Stimulated activated CD8-positive, alpha-beta memory T cell treated with anti-CD3 and anti-CD28 coated beads, Interleukin-7, amount 100 ng/mL, for 1 hour (primary cell): Measurements from ENCODE around the gene GPR153.
A peak's percentile ranks its signal among the peaks of the same experiment; 100 is the strongest.

Experiments used
- DNase-seq, 2 donors: peaks; one replicate each; pipeline ENCODE4 v3.0.0-alpha.2; 2020; ENCODE audit warnings: low read depth in 2 of 2

The GPR153 gene

DNA sequence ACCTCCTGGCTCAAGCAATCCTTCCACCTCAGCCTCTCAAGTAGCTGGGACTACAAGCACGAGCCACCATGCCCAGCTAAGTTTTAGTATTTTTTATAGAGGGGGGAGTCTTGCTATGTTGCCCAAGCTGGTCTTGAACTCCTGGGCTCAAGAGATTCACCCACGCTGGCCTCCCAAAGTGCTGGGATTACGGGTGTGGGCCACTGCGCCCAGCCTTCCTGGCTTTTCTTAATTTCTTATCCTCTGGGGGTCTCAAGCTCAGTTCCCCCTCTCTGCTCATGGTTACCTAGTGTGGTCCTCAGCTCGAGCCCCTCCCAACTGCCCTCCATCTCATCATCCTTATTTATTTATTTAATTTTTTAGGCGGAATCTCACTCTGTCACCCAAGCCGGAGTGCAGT is 58.6 kb downstream of the GPR153 start:
- DNase-seq: no peak

DNA sequence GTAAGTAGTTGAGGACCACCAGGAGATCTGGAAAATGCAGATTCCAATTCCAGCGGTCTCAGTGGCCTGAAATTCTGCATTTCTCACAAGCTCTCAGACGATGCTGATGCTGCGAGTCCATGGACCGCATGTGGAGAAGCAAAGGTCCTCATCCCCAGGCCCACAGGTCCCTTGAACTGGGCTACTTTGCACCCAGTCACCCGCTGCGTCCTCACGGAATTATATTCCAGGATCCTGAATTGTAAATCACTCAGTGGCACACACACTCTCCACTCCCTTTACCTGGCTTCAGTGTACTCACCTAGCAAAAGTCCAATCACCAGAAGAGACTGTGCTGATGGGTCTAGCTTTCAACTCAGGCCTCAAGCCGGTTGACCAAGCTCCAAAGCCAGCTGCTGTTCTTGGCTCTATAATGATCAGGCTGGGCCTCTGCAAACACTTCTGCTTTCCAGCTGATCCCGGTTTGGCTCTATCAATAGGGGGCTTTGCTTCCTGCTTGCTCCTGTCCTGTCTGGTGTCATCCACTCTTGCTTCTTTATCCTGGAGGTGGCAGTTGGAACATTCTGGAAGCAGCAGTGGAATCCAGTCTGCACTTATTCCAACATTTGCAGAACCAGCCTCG is 60.6 kb downstream of the GPR153 start:
- DNase-seq: no peak

DNA sequence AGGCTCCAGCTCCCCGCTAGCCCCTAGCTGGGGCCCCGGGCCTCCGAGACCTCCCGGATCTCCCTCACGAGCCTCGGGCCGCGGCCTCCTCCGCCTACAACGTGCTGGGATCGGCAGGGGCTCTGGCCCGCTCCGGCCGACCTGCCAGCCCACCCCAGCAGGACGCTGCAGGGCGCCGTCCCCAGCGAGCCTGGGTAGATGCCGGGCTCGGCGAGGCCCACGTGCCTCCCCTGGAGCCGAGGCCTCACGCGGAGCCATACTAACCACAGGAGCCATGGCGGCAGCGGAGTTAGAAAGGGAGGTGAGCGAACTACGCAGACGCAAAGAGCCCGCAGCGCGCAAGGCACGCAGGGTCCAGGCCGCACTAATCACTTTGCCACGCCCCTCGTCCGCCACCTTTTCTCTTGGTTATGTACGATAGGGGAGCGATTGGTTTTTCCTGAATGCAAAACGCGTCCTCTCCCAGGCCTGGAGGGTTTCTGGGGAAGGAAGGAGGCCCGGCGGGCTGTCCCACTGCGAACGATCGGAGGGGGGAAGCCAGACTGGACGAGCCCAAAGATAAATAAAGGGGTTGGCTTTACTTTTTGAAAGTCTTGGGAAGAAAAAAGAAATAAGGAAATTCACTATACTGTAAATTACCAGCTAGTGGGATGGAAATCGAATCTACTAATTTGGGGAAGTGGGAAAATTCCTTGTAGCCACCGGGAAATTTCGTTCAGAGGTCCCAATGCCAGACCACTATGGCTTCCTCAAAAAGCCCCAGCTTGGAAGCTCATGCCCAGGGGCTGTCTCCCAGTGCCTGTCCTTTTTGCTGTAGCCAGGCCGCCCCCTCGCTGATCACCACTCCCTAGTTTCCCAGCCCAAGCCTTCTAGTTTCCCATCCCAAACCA is 61.4 kb downstream of the GPR153 start, which contains the start of gene RPL22:
Gene RPL22, minus strand, starts transcription at position 298 of the 890 bp plus-strand sequence. Its CDS starts 22 bp downstream, at position 276.
- peak; percentile 93 to 94 for DNase-seq

DNA sequence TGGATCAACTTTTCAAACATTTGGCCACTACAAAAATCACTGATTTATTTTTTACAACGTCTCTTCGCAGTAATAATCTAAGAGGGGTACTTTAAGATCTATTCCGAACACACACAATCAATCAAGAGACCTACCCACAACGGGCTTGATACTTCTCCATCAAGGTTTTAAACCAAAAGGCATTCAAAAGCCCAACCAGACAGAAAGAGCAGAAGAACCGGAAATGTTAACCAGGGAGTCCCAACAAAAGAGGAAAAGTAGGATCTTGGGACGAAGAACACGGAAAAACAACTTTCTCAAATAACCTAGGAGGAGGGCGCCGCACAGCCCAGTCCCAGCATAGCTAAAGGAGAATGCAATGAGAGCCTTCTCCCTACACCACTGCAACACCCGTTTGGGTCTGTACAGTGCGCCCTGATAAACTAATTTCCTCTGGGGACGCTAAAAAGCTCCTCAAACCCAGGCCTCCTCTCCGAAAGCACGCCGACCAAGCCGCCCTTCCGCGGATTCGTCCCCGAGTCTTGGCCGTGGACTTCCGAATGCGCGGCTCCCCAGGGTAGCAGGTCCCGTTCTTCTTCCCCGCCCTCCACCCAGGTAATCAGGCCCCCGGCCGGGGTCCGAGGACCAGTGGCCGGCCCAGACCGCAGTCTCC is 62.1 kb downstream of the GPR153 start:
- DNase-seq: no peak

DNA sequence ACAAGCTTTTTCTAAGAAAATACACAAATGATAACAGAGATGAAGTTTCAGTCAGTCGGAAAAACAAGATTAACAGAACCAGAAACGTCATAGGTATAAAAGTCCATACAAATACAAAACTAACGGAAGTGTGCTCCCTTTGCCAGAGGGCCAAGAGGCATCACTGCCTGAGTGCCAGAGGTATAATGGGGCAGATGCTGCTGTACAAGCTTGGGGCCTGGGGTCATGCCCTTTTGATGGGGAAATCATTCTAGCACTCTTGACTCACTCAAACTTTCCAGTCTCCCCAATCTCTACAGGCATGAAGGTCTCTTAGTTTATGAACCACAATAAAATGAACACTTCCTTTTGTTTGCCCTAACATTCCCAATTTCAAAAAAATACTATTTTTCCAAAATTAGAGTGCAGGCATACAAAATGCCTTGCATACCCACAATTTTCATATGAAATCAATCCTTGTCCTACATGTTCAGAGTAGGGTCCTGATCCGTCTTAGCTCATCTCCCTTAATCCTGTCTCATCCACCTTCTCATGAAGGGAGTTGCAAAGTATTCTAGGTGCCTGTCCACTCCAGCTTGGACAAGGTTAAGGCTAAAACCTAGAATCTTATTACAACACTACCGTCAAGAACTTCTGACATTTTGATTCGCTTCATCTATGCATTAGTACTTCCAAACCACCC is 63.0 kb downstream of the GPR153 start:
- no peak for DNase-seq
